HL-60/S4 treated with retinoic acid at 250 ng/mL for 4 days and 3 days (cell line): ENCODE measurements around the gene KIF3A.

Experiments used
- in situ Hi-C: fragments of 300-500 bp; cut with MboI; formaldehyde crosslinking; loops from 2 replicates; pipeline ENCODE4 v1.7.0; 2022; ENCODE audit warnings: low sequenced_read_pairs

Gene KIF3A

DNA sequence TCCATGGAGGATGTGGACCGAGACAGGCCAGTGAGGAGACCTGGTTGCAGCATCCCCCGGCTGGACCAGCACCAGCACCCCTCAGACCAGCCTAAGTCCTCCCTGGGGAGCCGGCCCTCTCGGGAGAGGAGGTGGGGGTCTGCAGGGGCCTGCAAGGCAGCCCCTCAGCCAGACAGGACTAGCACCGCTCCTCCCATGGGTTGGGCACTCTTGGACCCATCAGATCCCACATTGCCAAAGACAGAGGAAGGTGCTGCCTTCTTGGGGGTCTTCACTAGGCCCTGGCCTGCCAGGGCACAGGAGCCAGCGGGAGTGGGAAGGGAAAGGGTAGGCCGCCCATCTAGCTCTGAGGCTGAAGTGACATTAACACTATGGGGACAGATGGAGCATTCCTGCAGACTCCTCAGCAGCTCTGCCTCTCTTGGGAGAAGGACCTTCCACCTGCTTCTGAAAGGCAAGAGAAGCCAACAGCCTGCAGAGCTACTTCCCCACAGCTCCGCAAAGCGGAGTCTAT, 72.6 kb downstream of the KIF3A start:
- in situ Hi-C loops: no loop called here

DNA sequence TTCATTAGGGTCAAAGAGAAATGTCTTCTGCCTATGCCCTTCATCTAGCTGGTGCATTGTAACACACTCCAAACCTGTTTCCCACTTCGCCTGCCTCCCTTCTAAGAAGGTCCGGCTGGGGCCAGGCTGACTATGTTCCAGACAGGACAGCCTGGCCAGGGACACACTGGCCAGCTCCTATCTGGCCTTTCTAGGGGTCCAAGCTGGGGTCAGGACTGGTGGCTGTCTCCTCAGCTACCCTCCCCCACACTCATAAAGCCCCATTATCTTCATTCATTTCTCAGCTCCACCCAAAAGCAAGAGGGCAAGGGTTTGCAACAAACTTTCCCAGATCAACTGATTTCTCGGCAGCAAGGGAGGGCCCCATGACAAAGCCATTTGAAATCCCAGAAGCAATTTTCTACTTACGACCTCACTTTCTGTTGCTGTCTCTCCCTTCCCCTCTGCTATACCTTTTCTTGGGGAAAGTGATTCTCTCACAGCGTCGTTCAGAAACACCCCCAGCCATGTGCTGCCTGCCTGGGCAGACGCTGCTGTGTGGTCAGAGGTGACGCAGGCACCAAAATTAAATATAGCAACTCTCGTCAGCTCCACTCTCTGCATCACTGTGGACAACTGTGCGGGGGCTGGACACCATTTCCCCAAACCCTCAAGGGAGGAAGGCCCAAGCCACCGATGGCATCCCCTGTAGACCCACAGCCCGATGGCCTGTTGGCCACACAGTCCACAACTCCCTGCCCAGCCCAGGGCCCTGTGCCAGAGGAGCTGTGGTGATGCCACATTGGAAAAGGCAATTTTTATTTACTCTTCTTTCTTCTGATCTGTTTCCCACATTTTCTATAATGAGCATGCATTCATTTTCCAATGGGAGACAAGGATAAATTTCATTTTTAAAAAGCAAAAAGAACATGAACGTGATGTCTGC, 73.3 kb downstream of the KIF3A start:
- in situ Hi-C loops: no loop called here

GRCh38 chr5:132662925-132663770, 74.2 kb downstream of the KIF3A start:
- in situ Hi-C loops: no loop called here

GRCh38 chr5:132662004-132662401, 75.3 kb downstream of the KIF3A start:
- in situ Hi-C loops: no loop called here

DNA sequence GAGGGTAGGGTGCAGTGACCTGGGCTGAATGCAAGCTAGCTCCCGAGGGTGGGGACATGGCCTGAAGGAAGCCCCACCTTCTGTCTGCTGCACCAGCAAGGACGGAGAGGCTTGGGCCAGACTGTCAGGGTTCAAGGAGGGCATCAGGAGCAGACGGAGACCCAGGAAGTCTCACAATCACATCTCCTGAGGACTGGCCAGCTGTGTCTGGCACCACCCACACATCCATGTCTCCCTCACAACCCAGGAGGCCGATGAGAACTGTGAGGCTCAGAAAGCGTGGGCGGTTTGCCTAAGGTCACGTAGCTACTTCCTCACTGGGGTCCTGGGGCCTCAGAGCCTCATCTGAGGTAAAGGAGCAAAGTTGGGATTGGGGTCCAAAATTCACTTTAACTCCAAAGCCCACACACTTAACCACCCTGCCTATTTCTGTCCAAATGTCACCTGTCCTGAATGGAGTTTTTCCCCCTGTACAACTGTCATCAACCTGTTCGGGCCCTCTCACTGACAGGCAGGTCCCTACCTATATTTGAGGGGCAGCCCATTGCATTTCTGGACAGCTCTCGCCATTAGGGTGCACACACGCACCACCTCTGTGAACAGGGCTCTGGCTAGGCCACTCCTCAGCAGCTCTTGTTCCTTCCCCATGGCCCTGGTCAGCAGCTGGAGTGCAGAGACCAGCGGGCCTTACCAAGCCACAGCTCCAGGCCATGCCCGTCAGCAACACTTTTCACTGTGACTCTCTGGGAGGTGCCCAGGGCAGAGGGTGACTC, 75.9 kb downstream of the KIF3A start:
- in situ Hi-C loops: no loop called here

DNA sequence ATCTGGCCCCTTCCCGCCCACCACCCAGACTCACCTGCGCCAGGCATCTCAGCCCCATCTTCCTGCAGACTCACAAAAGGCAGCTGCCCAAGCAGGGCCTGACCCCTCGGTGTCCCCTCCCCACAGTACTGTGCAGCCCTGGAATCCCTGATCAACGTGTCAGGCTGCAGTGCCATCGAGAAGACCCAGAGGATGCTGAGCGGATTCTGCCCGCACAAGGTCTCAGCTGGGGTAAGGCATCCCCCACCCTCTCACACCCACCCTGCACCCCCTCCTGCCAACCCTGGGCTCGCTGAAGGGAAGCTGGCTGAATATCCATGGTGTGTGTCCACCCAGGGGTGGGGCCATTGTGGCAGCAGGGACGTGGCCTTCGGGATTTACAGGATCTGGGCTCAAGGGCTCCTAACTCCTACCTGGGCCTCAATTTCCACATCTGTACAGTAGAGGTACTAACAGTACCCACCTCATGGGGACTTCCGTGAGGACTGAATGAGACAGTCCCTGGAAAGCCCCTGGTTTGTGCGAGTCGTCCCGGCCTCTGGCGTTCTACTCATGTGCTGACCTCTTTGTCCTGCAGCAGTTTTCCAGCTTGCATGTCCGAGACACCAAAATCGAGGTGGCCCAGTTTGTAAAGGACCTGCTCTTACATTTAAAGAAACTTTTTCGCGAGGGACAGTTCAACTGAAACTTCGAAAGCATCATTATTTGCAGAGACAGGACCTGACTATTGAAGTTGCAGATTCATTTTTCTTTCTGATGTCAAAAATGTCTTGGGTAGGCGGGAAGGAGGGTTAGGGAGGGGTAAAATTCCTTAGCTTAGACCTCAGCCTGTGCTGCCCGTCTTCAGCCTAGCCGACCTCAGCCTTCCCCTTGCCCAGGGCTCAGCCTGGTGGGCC, 77.5 kb downstream of the KIF3A start:
- in situ Hi-C loops: no loop called here

GRCh38 chr5:132658381-132659302, 78.7 kb downstream of the KIF3A start:
- in situ Hi-C loops: no loop called here

DNA sequence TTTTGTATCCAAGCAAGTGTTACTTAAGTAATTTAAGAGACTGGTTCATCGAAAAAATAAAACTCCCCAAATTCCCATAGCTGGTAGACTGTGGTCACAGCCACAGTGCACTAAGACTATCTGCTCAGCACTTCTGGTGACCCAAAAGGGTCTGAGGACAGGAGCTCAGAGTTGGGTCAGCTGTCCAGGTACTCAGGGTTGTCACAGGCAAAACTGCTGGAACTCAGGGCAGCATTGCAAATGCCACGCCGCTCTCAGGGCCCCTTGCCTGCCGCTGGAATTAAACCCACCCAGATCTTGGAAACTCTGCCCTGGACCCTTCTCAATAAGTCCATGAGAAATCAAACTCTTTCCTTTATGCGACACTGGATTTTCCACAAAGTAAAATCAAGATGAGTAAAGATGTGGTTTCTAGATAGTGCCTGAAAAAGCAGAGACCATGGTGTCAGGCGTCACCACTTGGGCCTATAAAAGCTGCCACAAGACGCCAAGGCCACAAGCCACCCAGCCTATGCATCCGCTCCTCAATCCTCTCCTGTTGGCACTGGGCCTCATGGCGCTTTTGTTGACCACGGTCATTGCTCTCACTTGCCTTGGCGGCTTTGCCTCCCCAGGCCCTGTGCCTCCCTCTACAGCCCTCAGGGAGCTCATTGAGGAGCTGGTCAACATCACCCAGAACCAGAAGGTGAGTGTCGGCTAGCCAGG, 79.5 kb downstream of the KIF3A start, which contains the start of gene IL13:
Gene IL13 (plus strand): TSS at position 498 of the 705 bp plus-strand sequence. CDS start 14 bp downstream, at position 512.
- in situ Hi-C loops: no loop called here

GRCh38 chr5:132656774-132657355, 80.5 kb downstream of the KIF3A start:
- in situ Hi-C loops: no loop called here

- in situ Hi-C loops: no loop called here
Measured at GRCh38 chr5:132655821-132656773, 81.2 kb downstream of the KIF3A start.

DNA sequence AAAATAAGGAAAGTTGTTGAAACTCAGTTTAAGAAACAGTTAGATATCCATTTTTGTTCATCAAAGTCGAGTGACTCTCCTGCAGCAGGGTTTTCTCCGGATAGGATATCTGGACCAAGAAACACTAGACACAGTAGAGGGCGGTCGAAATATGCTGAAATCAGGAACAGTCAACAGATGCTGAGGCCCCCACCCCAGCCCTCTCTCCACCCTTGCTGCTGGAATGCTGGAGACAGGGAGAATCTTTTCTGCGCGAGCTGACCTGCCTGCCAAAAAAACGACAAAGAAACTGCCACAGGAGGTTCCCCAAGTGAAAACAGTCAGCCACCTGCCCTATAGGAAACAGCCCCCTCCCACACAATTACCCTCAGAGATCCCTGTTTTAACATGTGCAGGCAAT, 83.6 kb downstream of the KIF3A start:
- in situ Hi-C loops: no loop called here

- in situ Hi-C loops: no loop called here
Measured at GRCh38 chr5:132651838-132652469, 85.4 kb downstream of the KIF3A start.

DNA sequence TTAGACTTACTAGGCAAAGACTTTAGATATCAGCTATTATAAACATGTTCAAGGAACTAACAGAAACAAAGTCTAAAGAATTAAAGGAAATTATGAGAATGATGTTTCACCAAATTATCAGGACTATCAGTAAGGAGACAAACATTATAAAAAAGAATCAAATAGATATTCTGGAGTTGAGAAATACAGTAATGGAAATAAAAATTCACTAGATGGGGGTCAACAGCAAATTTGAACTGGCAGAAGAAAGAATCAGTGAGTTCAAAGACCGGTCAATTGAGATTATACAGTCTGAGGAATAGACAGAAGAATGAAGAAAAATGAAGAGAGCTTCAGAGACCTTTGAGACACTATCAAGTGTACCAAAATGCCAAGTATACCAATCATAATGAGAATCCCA, 89.0 kb downstream of the KIF3A start:
- in situ Hi-C loops: no loop called here

DNA sequence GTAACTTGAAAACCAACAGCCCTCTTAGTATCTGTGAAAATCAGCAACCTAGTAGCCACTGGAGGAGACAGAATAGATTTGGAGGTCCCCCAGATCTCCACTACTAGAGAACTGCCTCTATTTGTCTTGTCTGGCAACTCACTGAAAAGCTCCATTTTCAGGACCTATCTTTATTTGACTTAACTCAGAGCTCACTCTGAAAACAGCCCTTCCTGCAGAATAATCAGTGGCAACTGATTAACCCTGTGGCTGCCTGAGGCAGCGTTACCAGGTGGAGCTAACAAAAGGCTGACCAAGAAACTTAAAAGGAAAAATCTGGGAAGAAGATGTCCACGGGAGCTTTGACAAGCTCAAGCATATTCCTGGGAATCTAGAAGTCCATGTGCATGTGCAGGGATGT, 89.9 kb downstream of the KIF3A start:
- in situ Hi-C loops: no loop called here

GRCh38 chr5:132646583-132647266, 90.6 kb downstream of the KIF3A start:
- in situ Hi-C loops: no loop called here

GRCh38 chr5:132644177-132644576, 93.2 kb downstream of the KIF3A start:
- in situ Hi-C loops: no loop called here
